NCI-H2081 (cell line): ENCODE measurements around the gene KRTAP10-1.

Source experiments
- DNase-seq, 2 experiments: peaks; one replicate each; lab custom pipeline; 2025; lab: John Stamatoyannopoulos, UW

KRTAP10-1 gene

GRCh38 chr21:44548922-44549321 lies 8.9 kb upstream of the KRTAP10-1 start:
- no peak for DNase-seq

- no peak for DNase-seq
Observed at GRCh38 chr21:44548381-44548780, 8.4 kb upstream of the KRTAP10-1 start.

GRCh38 chr21:44547656-44548331 lies 7.8 kb upstream of the KRTAP10-1 start:
- no peak for DNase-seq

- no peak for DNase-seq
Observed at GRCh38 chr21:44544566-44544965, 4.6 kb upstream of the KRTAP10-1 start.

GRCh38 chr21:44542716-44543115 lies 2.7 kb upstream of the KRTAP10-1 start:
- no peak for DNase-seq

- DNase-seq, result no peak
Observed at GRCh38 chr21:44540741-44541288, 820 bp upstream of the KRTAP10-1 start.

- no peak for DNase-seq
Observed at GRCh38 chr21:44539046-44539445, 949 bp downstream of the KRTAP10-1 start.

GRCh38 chr21:44537930-44538911 lies 1.8 kb downstream of the KRTAP10-1 start:
- no peak for DNase-seq

- DNase-seq, result no peak
Observed at GRCh38 chr21:44535963-44536362, 4.0 kb downstream of the KRTAP10-1 start.

- DNase-seq, result no peak
Observed at GRCh38 chr21:44534688-44535087, 5.3 kb downstream of the KRTAP10-1 start.

GRCh38 chr21:44533891-44534627 lies 5.9 kb downstream of the KRTAP10-1 start:
- DNase-seq, result no peak

GRCh38 chr21:44533121-44533890 lies 6.7 kb downstream of the KRTAP10-1 start:
- DNase-seq, result no peak

GRCh38 chr21:44532712-44533111 lies 7.3 kb downstream of the KRTAP10-1 start:
- no peak for DNase-seq

GRCh38 chr21:44531606-44532564 lies 8.1 kb downstream of the KRTAP10-1 start:
- DNase-seq, result no peak

GRCh38 chr21:44530903-44531605 lies 8.9 kb downstream of the KRTAP10-1 start:
- no peak for DNase-seq

GRCh38 chr21:44530221-44530902 lies 9.6 kb downstream of the KRTAP10-1 start:
- DNase-seq, result no peak

GRCh38 chr21:44529503-44530125 lies 10.4 kb downstream of the KRTAP10-1 start:
- DNase-seq, result no peak

GRCh38 chr21:44529011-44529421 lies 11.0 kb downstream of the KRTAP10-1 start:
- no peak for DNase-seq
